GM12878 (cell line): ENCODE measurements around the gene ITGB2. TPM values are rescaled to one million over a fixed set of nuclear protein-coding genes. Genes with fewer than 3 reads are reported as not detected.

Experiments used
- ATAC-seq: fragments of 200-7000 bp; cut with Tn5 transposase; 3 replicates; pipeline ENCODE4 v1.9.1; 2020; ENCODE audit warnings: mild to moderate bottlenecking, moderate library complexity
- BruUV-seq: library from RNA; stranded (reverse); fragments of 400-500 nt; replicated peaks from 2 replicates; lab custom pipeline; 2021; lab: Mats Ljungman, UMichigan
- CTCF ChIA-PET: fragments of 300-600 bp; sonication (Branson Sonifier 250); formaldehyde crosslinking; extraction: SDS; loops from one replicate; lab custom pipeline; 2021; ENCODE audit warnings: inconsistent platforms; lab: Yijun Ruan, JAX
- POLR2A ChIA-PET: fragments of 350-600 bp; formaldehyde crosslinking; extraction: SDS; loops from one replicate; lab custom pipeline; 2021; ENCODE audit warnings: inconsistent platforms; lab: Charles Lee
- RAD21 ChIA-PET: fragments of 300-600 bp; sonication (Branson Sonifier 250); formaldehyde crosslinking; loops from one replicate; lab custom pipeline; 2023; ENCODE audit warnings: antibody characterized with exemption; ENCODE audit not compliant: unreplicated experiment; lab: Charles Lee
- SMC1A ChIA-PET: fragments of 300-600 bp; sonication (Branson Sonifier 250); formaldehyde crosslinking; loops from one replicate; lab custom pipeline; 2023; ENCODE audit not compliant: unreplicated experiment, uncharacterized antibody; lab: Charles Lee
- DNase-seq: peaks from one replicate; pipeline ENCODE4 v3.0.0-alpha.2; 2011; ENCODE audit warnings: low read depth, low spot score
- FAIRE-seq: peaks from 3 replicates; lab custom pipeline; 2011; peaks lifted over from hg19 to GRCh38; lab: Jason Lieb, UNC
- H2AFZ ChIP-seq: 2 replicates; pipeline ENCODE4 v1.6.0; 2011; ENCODE audit warnings: low read depth, low read length, control low read depth; ENCODE audit not compliant: control insufficient read depth
- H3K27ac ChIP-seq: 2 replicates; pipeline ENCODE4 v1.5.1; 2011; ENCODE audit warnings: control low read depth; ENCODE audit not compliant: control insufficient read depth, insufficient read depth
- H3K27me3 ChIP-seq, 2 experiments: replicated peaks in 1 of 2; 2 replicates each; pipeline versions ENCODE4 v1.6.0 to v1.6.1; 2011; ENCODE audit warnings: low read length in 1 of 2; ENCODE audit not compliant: control insufficient read depth in 2 of 2, insufficient read depth in 2 of 2
- H3K36me3 ChIP-seq, 2 experiments: 2 replicates each; pipeline ENCODE4 v1.5.1; 2011; ENCODE audit warnings: low read length in 1 of 2; ENCODE audit not compliant: control insufficient read depth in 2 of 2, insufficient read depth in 2 of 2
- H3K4me1 ChIP-seq: 2 replicates; pipeline ENCODE4 v1.6.1; 2011; ENCODE audit warnings: mild to moderate bottlenecking, low read length, moderate library complexity, mixed read lengths; ENCODE audit not compliant: control insufficient read depth, insufficient read depth
- H3K4me2 ChIP-seq: 2 replicates; pipeline ENCODE4 v1.6.0; 2011; ENCODE audit warnings: control low read depth; ENCODE audit not compliant: control insufficient read depth, insufficient read depth
- H3K4me3 ChIP-seq: fragments of 200-600 bp; sonication (generic); 2 replicates; pipeline ENCODE4 v1.5.1; 2016
- H3K79me2 ChIP-seq: 2 replicates; pipeline ENCODE4 v1.6.0; 2011; ENCODE audit warnings: low read length; ENCODE audit not compliant: control insufficient read depth, insufficient read depth
- H3K9ac ChIP-seq: 2 replicates; pipeline ENCODE4 v1.8.0; 2011; ENCODE audit warnings: low read length, control low read depth, mixed read lengths; ENCODE audit not compliant: control insufficient read depth, insufficient read depth
- H3K9me3 ChIP-seq: replicated peaks from 3 replicates; pipeline ENCODE4 v1.5.1; 2011; ENCODE audit warnings: mild to moderate bottlenecking, low read length; ENCODE audit not compliant: control insufficient read depth, insufficient read depth
- H4K20me1 ChIP-seq: 2 replicates; pipeline ENCODE4 v1.6.0; 2011; ENCODE audit not compliant: control insufficient read depth, insufficient read depth
- CHD2 ChIP-seq: IDR thresholded peaks from 2 replicates; pipeline ENCODE4 v1.6.1; 2011; ENCODE audit warnings: low read depth, low read length, improper control_type of control experiment, borderline replicate concordance
- MYB ChIP-seq: fragments of 150-350 bp; IDR thresholded peaks from 2 replicates; pipeline ENCODE4 v1.6.1; 2014; ENCODE audit warnings: mild to moderate bottlenecking, low read depth, low read length, borderline replicate concordance
- SMAD5 ChIP-seq: IDR thresholded peaks from 2 replicates; pipeline ENCODE4 v1.6.1; 2016; ENCODE audit warnings: antibody characterized with exemption, low read depth
- YBX1 ChIP-seq: fragments of 450-650 bp; IDR thresholded peaks from 2 replicates; pipeline ENCODE4 v1.6.1; 2016; ENCODE audit warnings: antibody characterized with exemption
- WGBS: methylation state at CpG from one replicate; pipeline ENCODE4 v1.1.6; 2016; ENCODE audit warnings: low lambda C conversion rate; ENCODE audit not compliant: insufficient replicate concordance, insufficient coverage; ENCODE audit errors: missing lambda C conversion rate; 5-methylcytosine and 5-hydroxymethylcytosine counted together
- in situ Hi-C: fragments of 300-500 bp; cut with MboI; formaldehyde crosslinking; loops from 9 replicates; pipeline ENCODE4 v1.14.3; 2018; ENCODE audit warnings: mixed read lengths
- intact Hi-C: fragments of 100-400 bp; cut with micrococcal nuclease; formaldehyde crosslinking; loops from one replicate; pipeline ENCODE4 v1.14.2; 2022; ENCODE audit not compliant: unreplicated experiment
- polyA plus RNA-seq, 11 experiments: library from polyadenylated mRNA; depleted of rRNA in 4 of 11; unstranded in 6 of 11; stranded (reverse) in 5 of 11; fragments of >200 nt; fragmentation: Nextera tagmentation in 4 of 11; fragmentation: Illumina TruSeq in 1 of 11; extraction: Ambion mirVana in 4 of 11; extraction: Trizol in 1 of 11; gene quantifications; 1 replicate in 1 of 11; 2 replicates in 10 of 11; pipeline versions ENCODE4 v1.2.1 to v1.2.3, GENCODE V29; 2011 to 2016; ENCODE audit warnings: inconsistent platforms in 2 of 11, missing spikeins in 2 of 11, low read depth in 1 of 11
- total RNA-seq, 4 experiments: library from RNA; depleted of rRNA in 3 of 4; stranded (reverse); fragments of >200 nt in 3 of 4; fragmentation: Illumina TruSeq in 1 of 4; extraction: Trizol in 1 of 4; gene quantifications; 2 replicates each; pipeline versions ENCODE4 v1.2.1 to v1.2.3, GENCODE V29; 2013 to 2021
- TF ChIP-seq, protein P1 (sequence below), 3 experiments: IDR thresholded peaks in 2 of 3; conservative IDR thresholded peaks in 1 of 3; 2 replicates each; pipeline ENCODE4 v1.5.1; 2011; ENCODE audit warnings: low read depth in 3 of 3, low read length in 3 of 3, mild to moderate bottlenecking in 3 of 3, control low read depth in 2 of 3, moderate library complexity in 2 of 3, inconsistent platforms in 1 of 3, mixed read lengths in 1 of 3; ENCODE audit not compliant: control insufficient read depth in 2 of 3, insufficient read depth in 1 of 3; ENCODE audit errors: extremely low read depth in 1 of 3

The ITGB2 gene
- total and polyA plus RNA-seq, 10 of the 15 experiments (the other 5 are each of a cell fraction or from before 2014, with no cell fraction given) = 8.0 to 172 (median 58.9) TPM

DNA sequence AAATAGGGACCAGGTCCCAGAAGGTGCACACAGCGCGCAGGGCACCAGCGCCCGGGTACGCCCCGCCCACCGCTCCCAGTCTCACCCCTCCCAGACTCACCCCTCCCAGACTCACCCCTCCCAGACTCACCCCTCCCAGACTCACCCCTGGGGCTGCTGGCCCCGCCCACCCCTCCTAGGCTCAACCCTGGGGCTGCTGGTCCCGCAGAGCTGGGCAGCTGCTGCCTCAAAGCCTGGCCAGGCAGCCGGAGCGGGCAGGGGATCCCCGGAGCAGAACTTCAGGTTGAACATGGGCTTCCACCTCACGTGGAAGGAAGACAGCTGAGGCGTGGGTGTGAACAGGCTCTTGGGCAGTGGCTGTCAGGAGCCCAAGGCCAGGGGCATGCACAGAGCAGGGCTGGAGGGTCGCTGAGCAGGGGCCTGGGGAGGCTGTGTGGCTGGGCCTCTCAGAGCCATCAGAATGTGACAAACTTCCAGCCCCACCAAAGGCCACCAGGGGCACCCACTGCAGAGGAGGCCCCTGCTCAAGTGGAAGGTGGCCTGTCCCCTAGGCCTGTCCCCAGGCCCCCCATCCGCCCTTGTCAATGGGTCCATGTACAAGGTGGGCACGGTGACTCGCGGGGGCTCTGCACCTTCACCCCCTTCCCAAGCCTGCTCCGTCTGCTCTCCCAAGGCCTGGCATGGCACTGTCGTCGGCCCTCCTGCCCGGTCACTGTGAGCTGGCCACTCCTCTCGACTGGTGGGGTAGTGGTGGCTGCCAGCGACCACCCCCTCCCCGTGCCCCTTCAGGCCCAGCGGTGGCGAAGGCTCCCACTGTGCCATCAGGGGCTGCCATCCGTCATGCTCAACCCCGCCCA lies 82.4 kb downstream of the ITGB2 start:
- POLR2A ChIA-PET = interaction anchor here (1.0 kb wide), 1 partner anchor 21 kb away, joined by 3 read pairs; the partner anchor contains the start of gene SUMO3
- no peak for FAIRE-seq
- Histone ChIP-seq H3K4me3 (no peak overlapping the region), H3K4me2 (no peak overlapping the region), H3K27ac (no peak overlapping the region), H3K9me3 (no peaks in the 10 kb centered on the region), H2AFZ (no peak overlapping the region), H4K20me1 (no peaks in the 10 kb centered on the region), H3K4me1 (no peaks in the 10 kb centered on the region), H3K9ac (no peak overlapping the region), H3K79me2 (no peaks in the 10 kb centered on the region), H3K27me3 (no peaks in the 10 kb centered on the region; a peak in 2 of 4 replicates), H3K36me3 (no peaks in the 10 kb centered on the region)
- CTCF ChIA-PET = no interaction called here
- no peak; the same call in 2 of the 3 replicates for ATAC-seq
- SMC1A ChIA-PET = no interaction called here
- intact Hi-C loops (no loop called here), in situ Hi-C loops (no loop called here)
- RAD21 ChIA-PET = no interaction called here
- BruUV-seq = no TSS peak
- no peak for DNase-seq
- WGBS = 44% methylated on average over 24 of the region's 30 CpGs
- TF ChIP-seq MYB = no peak
- TF ChIP-seq CHD2 = no peak
- no peak for TF ChIP-seq YBX1
- TF ChIP-seq, protein P1, sequence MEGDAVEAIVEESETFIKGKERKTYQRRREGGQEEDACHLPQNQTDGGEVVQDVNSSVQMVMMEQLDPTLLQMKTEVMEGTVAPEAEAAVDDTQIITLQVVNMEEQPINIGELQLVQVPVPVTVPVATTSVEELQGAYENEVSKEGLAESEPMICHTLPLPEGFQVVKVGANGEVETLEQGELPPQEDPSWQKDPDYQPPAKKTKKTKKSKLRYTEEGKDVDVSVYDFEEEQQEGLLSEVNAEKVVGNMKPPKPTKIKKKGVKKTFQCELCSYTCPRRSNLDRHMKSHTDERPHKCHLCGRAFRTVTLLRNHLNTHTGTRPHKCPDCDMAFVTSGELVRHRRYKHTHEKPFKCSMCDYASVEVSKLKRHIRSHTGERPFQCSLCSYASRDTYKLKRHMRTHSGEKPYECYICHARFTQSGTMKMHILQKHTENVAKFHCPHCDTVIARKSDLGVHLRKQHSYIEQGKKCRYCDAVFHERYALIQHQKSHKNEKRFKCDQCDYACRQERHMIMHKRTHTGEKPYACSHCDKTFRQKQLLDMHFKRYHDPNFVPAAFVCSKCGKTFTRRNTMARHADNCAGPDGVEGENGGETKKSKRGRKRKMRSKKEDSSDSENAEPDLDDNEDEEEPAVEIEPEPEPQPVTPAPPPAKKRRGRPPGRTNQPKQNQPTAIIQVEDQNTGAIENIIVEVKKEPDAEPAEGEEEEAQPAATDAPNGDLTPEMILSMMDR (IDR thresholded peaks at IDR 0.05 in 2 of 3, conservative IDR thresholded peaks at IDR 0.05 in 1 of 3; ENCODE audit: control insufficient read depth in 2 of 3, extremely low read depth in 1 of 3, insufficient read depth in 1 of 3, low read depth in 3 of 3, low read length in 3 of 3) = 0 out of 6 replicates have a peak, but pooled peaks of 1 of the 3 experiments have one; percentile 0
- TF ChIP-seq SMAD5 = no peak
